Kidney (tissue), 22 donors: Measurements from ENCODE around the gene CENPVL3. TPM values are rescaled to one million over a fixed set of nuclear protein-coding genes. Genes with fewer than 3 reads are reported as not detected.
A peak's percentile ranks its signal among the peaks of the same experiment; 100 is the strongest.
"Not testable (repeated sequence)": the region's sequence is repeated elsewhere in the genome, so short reads cannot be mapped to it uniquely, and the experiment has no call there.

Experiments used
- DNase-seq, 5 donors: peaks; one replicate each; pipeline ENCODE4 v3.0.0-alpha.2; 2013 to 2020
- FAIRE-seq: peaks from 2 replicates; lab custom pipeline; 2012; peaks lifted over from hg19 to GRCh38; lab: Jason Lieb, UNC
- H3K27ac ChIP-seq, 2 donors: one replicate each; pipeline ENCODE4 v1.7.0; 2013; ENCODE audit warnings: low read depth in 2 of 2, low read length in 2 of 2, inconsistent platforms in 1 of 2
- H3K27me3 ChIP-seq: one replicate; pipeline ENCODE4 v1.7.1; 2013; ENCODE audit warnings: low read length, inconsistent platforms; ENCODE audit not compliant: control insufficient read depth, insufficient read depth
- H3K36me3 ChIP-seq, 3 donors: one replicate each; pipeline versions ENCODE4 v1.7.0 to v1.7.1; 2013; ENCODE audit warnings: low read length in 3 of 3, control low read depth in 1 of 3, inconsistent platforms in 1 of 3; ENCODE audit not compliant: insufficient read depth in 3 of 3, control insufficient read depth in 2 of 3
- H3K4me1 ChIP-seq, 3 donors: one replicate each; pipeline versions ENCODE4 v1.7.0 to v1.7.1; 2013; ENCODE audit warnings: low read length in 3 of 3, inconsistent platforms in 1 of 3, low read depth in 1 of 3; ENCODE audit not compliant: control insufficient read depth in 2 of 3, insufficient read depth in 2 of 3
- H3K4me3 ChIP-seq, 3 donors: one replicate each; pipeline versions ENCODE4 v1.7.0 to v1.8.1; 2013; ENCODE audit warnings: low read length in 3 of 3, control low read depth in 1 of 3, inconsistent platforms in 1 of 3
- H3K9ac ChIP-seq, 3 donors: one replicate each; pipeline versions ENCODE4 v1.7.0 to v1.7.1; 2013; ENCODE audit warnings: low read length in 3 of 3, control low read depth in 1 of 3, inconsistent platforms in 1 of 3
- H3K9me3 ChIP-seq, 3 donors: one replicate each; pipeline versions ENCODE4 v1.7.0 to v1.7.1; 2013; ENCODE audit warnings: low read length in 3 of 3, control low read depth in 1 of 3, inconsistent platforms in 1 of 3; ENCODE audit not compliant: control insufficient read depth in 2 of 3, insufficient read depth in 1 of 3
- intact Hi-C: fragments of 100-400 bp; cut with DNase I; formaldehyde crosslinking; loops from one replicate; pipeline ENCODE4 v1.11.1; 2022
- long read RNA-seq, 10 donors: library from polyadenylated mRNA in 1 of 10; unstranded in 1 of 10; transcript quantifications; one replicate each; pipeline ENCODE4 v2.0.0 and lab custom pipeline, GENCODE V29; 2021 to 2026
- polyA plus RNA-seq: library from polyadenylated mRNA; stranded (reverse); fragments of 350-450 nt; fragmentation: Illumina TruSeq; extraction: RNeasy Lipid Tissue Mini Kit (QIAGEN cat#74804); gene quantifications from one replicate; pipeline ENCODE4 v1.2.3, GENCODE V29; 2014; ENCODE audit warnings: low read depth, low replicate concordance; ENCODE audit not compliant: insufficient read depth
- total RNA-seq: library from RNA; stranded (reverse); fragmentation: NEBNext Ultra II Directional; extraction: Animal tissue kit (Norgen Biotek cat#: 25700); gene quantifications from one replicate; pipeline ENCODE4 v1.2.1, GENCODE V29; 2021
- TF ChIP-seq, protein P1 (sequence below): IDR thresholded peaks from 3 replicates; pipeline ENCODE4 v1.5.1; 2012; ENCODE audit warnings: mild to moderate bottlenecking, moderate library complexity, borderline replicate concordance; ENCODE audit not compliant: insufficient read depth; ENCODE audit errors: extremely low read depth
- donor health status: control.
- donor health status: control.
- donor health status: control.
- donor health status: control.
- donor health status: control.
- donor health status: DM: yes; HTN: yes; CAD: no.
- donor health status: Normal renal cell carcinoma (clear cell type).

The CENPVL3 gene
- not detected for total RNA-seq
- polyA plus RNA-seq = not detected
- long read RNA-seq, donor 1, partial matches to known transcripts = 0 of 1 reads
- long read RNA-seq, donor 1, other reads (novel, unspliced or antisense) = 0 of 1 reads
- long read RNA-seq, donor 2, partial matches to known transcripts = 0 of 1 reads
- long read RNA-seq, donor 2, other reads (novel, unspliced or antisense) = 0 of 1 reads
- long read RNA-seq, donor 3, partial matches to known transcripts = 0 of 1 reads
- long read RNA-seq, donor 3, other reads (novel, unspliced or antisense) = 0 of 1 reads
- long read RNA-seq, donor 4 = 0 reads
- long read RNA-seq, donor 5 = 0 reads
- long read RNA-seq, donor 6, partial matches to known transcripts = 0 of 2 reads
- long read RNA-seq, donor 6, other reads (novel, unspliced or antisense) = 0 of 2 reads
- long read RNA-seq, donor 7 = 0 reads
- long read RNA-seq, donor 8, partial matches to known transcripts = 0 of 3 reads
- long read RNA-seq, donor 8, other reads (novel, unspliced or antisense) = 0 of 3 reads
- long read RNA-seq, donor 9 = 0 reads
- long read RNA-seq, donor 10, partial matches to known transcripts = 0 of 1 reads
- long read RNA-seq, donor 10, other reads (novel, unspliced or antisense) = 0 of 1 reads

DNA sequence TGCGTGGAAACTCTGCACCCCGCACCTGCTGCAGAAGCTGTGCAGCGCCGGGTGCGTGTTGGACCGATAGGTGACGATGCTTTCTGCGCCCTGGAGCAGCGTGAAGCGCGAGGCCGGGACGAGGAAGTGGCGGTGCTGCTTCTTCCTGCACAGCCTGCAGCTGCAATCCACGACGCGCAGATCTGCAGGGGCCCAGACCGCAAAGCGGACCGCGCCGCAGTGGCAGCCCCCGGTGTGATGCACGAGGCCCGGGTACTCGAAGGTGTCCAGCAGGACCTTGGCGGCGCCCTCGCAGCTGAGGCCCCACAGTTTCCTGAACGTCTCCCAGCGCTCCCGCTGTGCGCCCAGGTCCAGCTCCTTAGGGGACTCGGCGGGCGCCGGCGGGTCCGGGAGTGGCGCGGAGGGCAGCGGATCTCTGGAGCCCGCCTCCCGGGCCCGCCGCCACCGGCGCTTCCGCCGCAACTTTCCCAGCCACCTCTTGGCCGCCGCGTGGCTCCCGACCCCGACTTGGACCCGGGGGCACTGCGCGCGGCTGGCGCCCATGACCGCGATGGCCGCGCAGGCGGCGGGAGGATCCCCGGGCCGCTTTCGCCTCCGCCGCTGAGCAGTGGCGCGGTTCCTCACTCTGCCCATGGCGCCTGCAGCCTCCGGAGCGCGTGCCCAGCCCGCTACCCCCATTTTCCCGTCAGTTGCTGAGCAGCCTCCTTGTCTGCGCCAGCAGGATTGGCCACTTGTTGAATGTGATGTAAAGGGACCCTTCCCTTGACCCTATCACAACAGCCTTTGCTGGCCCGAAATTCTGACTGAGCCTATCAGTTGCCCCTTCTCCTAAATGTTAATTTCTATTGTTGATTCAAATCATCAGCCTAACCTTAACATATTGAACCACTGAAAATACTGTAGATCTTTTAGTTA, at the start of gene CENPVL3:
CENPVL3 (minus strand) TSS at position 672 of the 915 bp plus-strand sequence; CDS start at position 633, 39 bp downstream.
- H3K27ac ChIP-seq, intact Hi-C loops, H3K9ac ChIP-seq, H3K4me1 ChIP-seq, H3K9me3 ChIP-seq, H3K36me3 ChIP-seq, FAIRE-seq: not testable (repeated sequence)
- peak within 1 kb of the TSS in 1 of 3 donors; percentile 6 for H3K4me3 ChIP-seq
- H3K27me3 ChIP-seq = peaks cover 10% of the 10 kb centered on the region
- DNase-seq = peak in 4 of 5 donors; percentile 42 to 55 (median 53)

DNA sequence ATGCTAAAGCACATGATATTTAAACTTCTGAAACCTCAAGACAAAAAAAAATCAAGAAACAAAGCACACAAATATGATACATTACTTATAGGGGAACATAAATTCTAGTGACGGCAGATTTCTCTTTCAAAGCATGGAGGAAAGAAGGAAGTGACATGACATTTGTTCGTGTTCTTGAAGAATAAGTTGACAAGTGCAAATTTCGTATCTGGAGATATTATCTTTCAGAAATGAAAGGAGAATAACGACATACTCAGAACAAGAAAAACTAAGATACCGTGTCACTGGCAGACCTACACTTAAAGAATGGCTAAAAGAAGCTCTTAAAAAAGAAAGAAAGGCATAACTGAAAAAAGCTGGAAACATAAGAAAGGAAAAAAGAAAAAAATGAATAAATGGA, 47.3 kb upstream of the CENPVL3 start:
- FAIRE-seq (no peak), DNase-seq (no peak)
- Histone ChIP-seq H3K9me3 (no peaks in the 10 kb centered on the region), H3K27ac (no peak overlapping the region), H3K4me3 (no peak overlapping the region), H3K27me3 (peaks cover 3% of the 10 kb centered on the region), H3K36me3 (no peaks in the 10 kb centered on the region), H3K9ac (no peak overlapping the region), H3K4me1 (no peaks in the 10 kb centered on the region)
- intact Hi-C loops = no loop called here
- TF ChIP-seq, protein P1, sequence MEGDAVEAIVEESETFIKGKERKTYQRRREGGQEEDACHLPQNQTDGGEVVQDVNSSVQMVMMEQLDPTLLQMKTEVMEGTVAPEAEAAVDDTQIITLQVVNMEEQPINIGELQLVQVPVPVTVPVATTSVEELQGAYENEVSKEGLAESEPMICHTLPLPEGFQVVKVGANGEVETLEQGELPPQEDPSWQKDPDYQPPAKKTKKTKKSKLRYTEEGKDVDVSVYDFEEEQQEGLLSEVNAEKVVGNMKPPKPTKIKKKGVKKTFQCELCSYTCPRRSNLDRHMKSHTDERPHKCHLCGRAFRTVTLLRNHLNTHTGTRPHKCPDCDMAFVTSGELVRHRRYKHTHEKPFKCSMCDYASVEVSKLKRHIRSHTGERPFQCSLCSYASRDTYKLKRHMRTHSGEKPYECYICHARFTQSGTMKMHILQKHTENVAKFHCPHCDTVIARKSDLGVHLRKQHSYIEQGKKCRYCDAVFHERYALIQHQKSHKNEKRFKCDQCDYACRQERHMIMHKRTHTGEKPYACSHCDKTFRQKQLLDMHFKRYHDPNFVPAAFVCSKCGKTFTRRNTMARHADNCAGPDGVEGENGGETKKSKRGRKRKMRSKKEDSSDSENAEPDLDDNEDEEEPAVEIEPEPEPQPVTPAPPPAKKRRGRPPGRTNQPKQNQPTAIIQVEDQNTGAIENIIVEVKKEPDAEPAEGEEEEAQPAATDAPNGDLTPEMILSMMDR = no peak

DNA sequence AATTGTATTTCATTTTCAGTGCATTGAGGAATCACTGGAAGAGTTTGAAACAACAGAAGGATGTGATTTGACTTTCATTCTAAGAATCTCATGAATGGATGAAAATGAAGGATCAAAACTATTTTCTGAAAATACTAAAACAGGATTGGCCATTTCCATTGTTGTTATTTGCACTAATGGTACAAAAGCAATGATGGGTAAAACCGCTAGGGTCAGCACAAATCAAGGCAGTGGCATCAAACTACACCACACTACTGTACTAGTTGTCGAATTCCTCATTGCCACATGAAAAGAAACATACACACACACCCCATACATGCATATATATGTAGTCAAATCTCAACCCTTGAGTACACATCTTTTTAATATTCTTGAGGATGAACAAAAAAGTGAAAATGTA, 24.7 kb upstream of the CENPVL3 start:
- TF ChIP-seq, protein P1 = no peak
- Histone ChIP-seq H3K9me3 (no peaks in the 10 kb centered on the region), H3K9ac (no peak overlapping the region), H3K4me3 (no peak overlapping the region), H3K36me3 (no peaks in the 10 kb centered on the region), H3K27ac (no peak overlapping the region), H3K27me3 (no peaks in the 10 kb centered on the region), H3K4me1 (no peaks in the 10 kb centered on the region)
- FAIRE-seq = no peak
- no peak for DNase-seq
- intact Hi-C loops = no loop called here
